Prostate gland (tissue), 2 donors: ENCODE data around the gene SKA3.

Experiments
- POLR2AphosphoS5 ChIP-seq: sonication (generic); formaldehyde crosslinking; IDR thresholded peaks from one replicate; pipeline ENCODE4 v1.6.1; 2017; ENCODE audit warnings: antibody characterized with exemption
- TF ChIP-seq, protein P1 (sequence below), 4 experiments: fragments of 200-600 bp in 2 of 4; fragments of 450-650 bp in 2 of 4; sonication (generic) in 2 of 4; IDR thresholded peaks; 1 replicate in 3 of 4; 2 replicates in 1 of 4; pipeline ENCODE4 v1.5.1; 2016 to 2019; ENCODE audit warnings: antibody characterized with exemption in 4 of 4, mild to moderate bottlenecking in 2 of 4, moderate library complexity in 2 of 4

DNA sequence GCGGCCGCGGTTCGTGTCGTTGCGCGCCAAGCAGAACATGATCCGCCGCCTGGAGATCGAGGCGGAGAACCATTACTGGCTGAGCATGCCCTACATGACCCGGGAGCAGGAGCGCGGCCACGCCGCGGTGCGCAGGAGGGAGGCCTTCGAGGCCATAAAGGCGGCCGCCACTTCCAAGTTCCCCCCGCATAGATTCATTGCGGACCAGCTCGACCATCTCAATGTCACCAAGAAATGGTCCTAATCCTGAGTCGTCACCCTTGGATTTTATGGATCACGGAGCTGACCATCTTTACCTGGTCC lies 581 bp upstream of the SKA3 start:
- TF ChIP-seq, protein P1, sequence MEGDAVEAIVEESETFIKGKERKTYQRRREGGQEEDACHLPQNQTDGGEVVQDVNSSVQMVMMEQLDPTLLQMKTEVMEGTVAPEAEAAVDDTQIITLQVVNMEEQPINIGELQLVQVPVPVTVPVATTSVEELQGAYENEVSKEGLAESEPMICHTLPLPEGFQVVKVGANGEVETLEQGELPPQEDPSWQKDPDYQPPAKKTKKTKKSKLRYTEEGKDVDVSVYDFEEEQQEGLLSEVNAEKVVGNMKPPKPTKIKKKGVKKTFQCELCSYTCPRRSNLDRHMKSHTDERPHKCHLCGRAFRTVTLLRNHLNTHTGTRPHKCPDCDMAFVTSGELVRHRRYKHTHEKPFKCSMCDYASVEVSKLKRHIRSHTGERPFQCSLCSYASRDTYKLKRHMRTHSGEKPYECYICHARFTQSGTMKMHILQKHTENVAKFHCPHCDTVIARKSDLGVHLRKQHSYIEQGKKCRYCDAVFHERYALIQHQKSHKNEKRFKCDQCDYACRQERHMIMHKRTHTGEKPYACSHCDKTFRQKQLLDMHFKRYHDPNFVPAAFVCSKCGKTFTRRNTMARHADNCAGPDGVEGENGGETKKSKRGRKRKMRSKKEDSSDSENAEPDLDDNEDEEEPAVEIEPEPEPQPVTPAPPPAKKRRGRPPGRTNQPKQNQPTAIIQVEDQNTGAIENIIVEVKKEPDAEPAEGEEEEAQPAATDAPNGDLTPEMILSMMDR (IDR thresholded peaks at IDR 0.05) = no peak
- TF ChIP-seq POLR2AphosphoS5 = no peak
